ENCODE results near the gene BRD4. TPM values are rescaled to one million over a fixed set of nuclear protein-coding genes. Genes with fewer than 3 reads are reported as not detected.
A peak's percentile ranks its signal among the peaks of the same experiment; 100 is the strongest.

BRD4 gene
- total RNA-seq, 4 donors from 2014 or later: 5.6 to 156 (median 16.6) TPM

DNA sequence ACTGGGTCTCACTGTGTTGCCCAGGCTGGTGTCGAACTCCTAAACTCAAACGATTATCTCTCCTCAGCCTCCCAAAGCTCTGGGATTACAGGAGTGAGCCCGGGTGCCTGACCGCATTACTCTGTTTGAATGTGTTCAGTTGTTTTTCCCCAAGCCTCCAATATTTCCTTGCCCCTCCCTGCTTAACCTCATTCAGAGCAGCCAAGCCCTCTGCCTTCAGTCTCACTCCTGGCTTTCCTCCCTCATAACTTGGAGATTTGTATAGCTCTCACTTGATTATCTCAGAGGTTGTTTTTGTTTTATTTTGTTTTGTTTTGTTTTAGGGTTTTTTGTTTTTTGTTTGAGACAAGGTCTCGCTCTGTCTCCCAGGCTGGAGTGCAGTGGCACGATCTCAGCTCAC, 111.5 kb downstream of the BRD4 start:
- no peaks in the 10 kb centered on the region for H3K4me1 ChIP-seq
- no peaks in the 10 kb centered on the region for H3K36me3 ChIP-seq
- no peaks in the 10 kb centered on the region for H3K9me3 ChIP-seq
- intact Hi-C loops (cut with DNase I; ENCODE audit: low total_unique reads): no loop called here
- no peak overlapping the region for H3K4me3 ChIP-seq
- no peak for DNase-seq
- no peaks in the 10 kb centered on the region for H3K27me3 ChIP-seq
- TF ChIP-seq, protein P1, sequence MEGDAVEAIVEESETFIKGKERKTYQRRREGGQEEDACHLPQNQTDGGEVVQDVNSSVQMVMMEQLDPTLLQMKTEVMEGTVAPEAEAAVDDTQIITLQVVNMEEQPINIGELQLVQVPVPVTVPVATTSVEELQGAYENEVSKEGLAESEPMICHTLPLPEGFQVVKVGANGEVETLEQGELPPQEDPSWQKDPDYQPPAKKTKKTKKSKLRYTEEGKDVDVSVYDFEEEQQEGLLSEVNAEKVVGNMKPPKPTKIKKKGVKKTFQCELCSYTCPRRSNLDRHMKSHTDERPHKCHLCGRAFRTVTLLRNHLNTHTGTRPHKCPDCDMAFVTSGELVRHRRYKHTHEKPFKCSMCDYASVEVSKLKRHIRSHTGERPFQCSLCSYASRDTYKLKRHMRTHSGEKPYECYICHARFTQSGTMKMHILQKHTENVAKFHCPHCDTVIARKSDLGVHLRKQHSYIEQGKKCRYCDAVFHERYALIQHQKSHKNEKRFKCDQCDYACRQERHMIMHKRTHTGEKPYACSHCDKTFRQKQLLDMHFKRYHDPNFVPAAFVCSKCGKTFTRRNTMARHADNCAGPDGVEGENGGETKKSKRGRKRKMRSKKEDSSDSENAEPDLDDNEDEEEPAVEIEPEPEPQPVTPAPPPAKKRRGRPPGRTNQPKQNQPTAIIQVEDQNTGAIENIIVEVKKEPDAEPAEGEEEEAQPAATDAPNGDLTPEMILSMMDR (IDR thresholded peaks at IDR 0.05): no peak
- TF ChIP-seq POLR2A (IDR thresholded peaks at IDR 0.05): no peak
- peak overlapping the region in 1 of 2 donors; percentile 24 for H3K27ac ChIP-seq

DNA sequence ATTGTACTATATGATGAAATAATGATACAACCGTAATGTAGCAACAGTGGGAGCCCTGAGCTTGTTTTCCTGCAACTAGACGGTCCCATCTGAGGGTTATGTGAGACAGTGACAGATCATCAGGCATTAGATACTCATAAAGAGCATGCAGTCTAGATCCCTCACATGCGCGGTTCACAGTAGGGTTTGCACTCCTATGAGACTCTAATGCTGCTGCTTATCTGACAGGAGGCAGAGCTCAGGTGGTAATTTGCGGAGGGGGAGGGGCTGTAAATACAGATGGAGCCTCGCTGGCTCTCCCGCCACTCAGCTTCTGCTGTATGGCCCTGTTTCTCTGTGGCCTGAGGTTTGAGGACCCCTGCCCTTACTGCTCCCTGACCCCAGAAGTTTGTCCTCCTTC, 113.8 kb downstream of the BRD4 start:
- Histone ChIP-seq H3K27ac (no peak overlapping the region), H3K36me3 (no peaks in the 10 kb centered on the region), H3K4me3 (no peak overlapping the region), H3K27me3 (no peaks in the 10 kb centered on the region), H3K9me3 (no peaks in the 10 kb centered on the region), H3K4me1 (no peaks in the 10 kb centered on the region)
- intact Hi-C loops (cut with DNase I; ENCODE audit: low total_unique reads): no loop called here
- TF ChIP-seq POLR2A (IDR thresholded peaks at IDR 0.05): no peak
- TF ChIP-seq, protein P1 (IDR thresholded peaks at IDR 0.05): no peak
- DNase-seq: no peak

DNA sequence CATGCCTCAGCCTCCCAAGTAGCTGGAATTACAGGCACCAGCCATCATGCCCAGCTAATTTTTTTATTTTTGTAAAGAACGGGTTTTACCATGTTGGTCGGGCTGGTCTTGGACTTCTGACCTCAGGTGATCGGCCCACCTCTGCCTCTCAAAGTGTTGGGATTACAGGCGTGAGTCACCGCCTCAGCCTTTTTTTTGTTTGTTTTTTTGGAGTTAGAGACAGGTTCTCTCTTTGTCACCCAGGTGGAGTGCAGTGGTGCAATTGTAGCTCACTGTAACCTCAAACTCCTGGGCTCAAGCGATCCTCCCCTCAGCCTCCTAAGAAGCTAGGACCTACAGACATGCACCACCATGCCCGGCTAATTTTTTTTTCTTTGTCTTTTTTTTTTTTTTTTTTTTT, 116.0 kb downstream of the BRD4 start:
- TF ChIP-seq POLR2A (IDR thresholded peaks at IDR 0.05): no peak
- TF ChIP-seq, protein P1 (IDR thresholded peaks at IDR 0.05): no peak
- Histone ChIP-seq H3K4me1 (no peaks in the 10 kb centered on the region), H3K4me3 (no peak overlapping the region), H3K27ac (no peak overlapping the region), H3K36me3 (no peaks in the 10 kb centered on the region), H3K9me3 (no peaks in the 10 kb centered on the region), H3K27me3 (no peaks in the 10 kb centered on the region)
- no peak for DNase-seq
- intact Hi-C loops (cut with DNase I; ENCODE audit: low total_unique reads): no loop called here

DNA sequence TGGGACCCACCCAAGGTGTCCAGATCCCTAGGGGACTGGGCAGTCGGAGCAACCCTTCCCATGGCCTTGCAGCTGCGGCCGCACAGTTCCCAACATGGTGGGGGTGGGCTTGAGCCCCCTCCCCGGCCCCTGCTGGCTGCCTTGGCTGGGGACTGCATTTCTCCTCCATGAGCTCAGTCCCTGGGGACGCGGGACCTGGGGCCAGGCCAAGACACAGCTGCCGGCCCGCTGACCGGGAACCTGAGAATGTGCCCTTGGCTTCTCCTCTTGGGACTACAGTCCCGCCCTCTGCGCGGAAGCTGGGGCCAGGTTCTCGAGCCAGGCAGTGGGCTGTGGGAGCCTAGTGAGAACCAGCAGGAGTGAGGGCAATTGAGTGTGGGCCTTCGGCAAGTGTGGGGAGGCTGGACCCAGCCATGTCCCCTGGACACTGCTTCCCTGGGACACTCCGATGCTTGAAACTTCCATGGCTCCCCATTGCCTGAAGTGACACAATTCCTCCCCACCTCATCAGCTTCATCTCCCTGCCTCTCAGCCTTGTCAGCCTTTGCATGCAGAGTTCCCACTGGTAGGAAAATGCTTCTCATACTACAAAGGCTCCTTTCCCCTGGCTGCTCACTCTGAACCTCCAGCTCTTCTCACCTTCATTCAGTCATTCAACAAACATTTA, 118.5 kb downstream of the BRD4 start:
- no peaks in the 10 kb centered on the region for H3K36me3 ChIP-seq
- no peaks in the 10 kb centered on the region for H3K4me1 ChIP-seq
- TF ChIP-seq, protein P1 (IDR thresholded peaks at IDR 0.05): no peak
- TF ChIP-seq POLR2A (IDR thresholded peaks at IDR 0.05): no peak
- H3K27ac ChIP-seq: peak overlapping the region; percentile 40 to 45
- DNase-seq: peak; percentile 61 to 65
- H3K4me3 ChIP-seq: no peak overlapping the region
- H3K27me3 ChIP-seq: no peaks in the 10 kb centered on the region
- intact Hi-C loops (cut with DNase I; ENCODE audit: low total_unique reads): no loop called here
- no peaks in the 10 kb centered on the region for H3K9me3 ChIP-seq

DNA sequence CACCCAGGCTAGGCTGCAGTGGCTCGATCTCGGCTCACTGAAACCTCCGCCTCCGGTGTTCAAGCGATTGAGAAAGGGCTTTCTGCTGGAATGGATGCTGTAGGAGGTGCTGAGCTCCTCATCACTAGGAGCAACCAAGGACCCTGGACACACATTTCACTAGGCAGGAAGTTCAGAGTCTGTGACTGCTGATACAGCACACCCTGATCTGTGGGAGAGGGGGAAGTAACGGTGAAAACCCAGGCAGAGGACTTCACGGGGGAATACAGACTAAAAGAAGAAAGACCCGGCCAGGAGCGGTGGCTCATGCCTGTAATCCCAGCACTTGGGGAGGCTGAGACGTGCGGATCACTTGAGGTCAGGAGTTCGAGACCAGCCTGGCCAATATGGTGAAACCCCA, 119.6 kb downstream of the BRD4 start:
- H3K36me3 ChIP-seq: no peaks in the 10 kb centered on the region
- DNase-seq: no peak
- no peak overlapping the region for H3K4me3 ChIP-seq
- H3K27ac ChIP-seq: peak overlapping the region; percentile 27 to 33
- intact Hi-C loops (cut with DNase I; ENCODE audit: low total_unique reads): no loop called here
- no peaks in the 10 kb centered on the region for H3K4me1 ChIP-seq
- H3K27me3 ChIP-seq: no peaks in the 10 kb centered on the region
- no peaks in the 10 kb centered on the region for H3K9me3 ChIP-seq
- TF ChIP-seq, protein P1 (IDR thresholded peaks at IDR 0.05): no peak
- no peak for TF ChIP-seq POLR2A (IDR thresholded peaks at IDR 0.05)
